NCI-H2227 (cell line): ENCODE results near the gene ZNF385B.

Experiments
- DNase-seq: peaks from one replicate; lab custom pipeline; 2025; ENCODE audit not compliant: unreplicated experiment; lab: John Stamatoyannopoulos, UW

Gene ZNF385B

DNA sequence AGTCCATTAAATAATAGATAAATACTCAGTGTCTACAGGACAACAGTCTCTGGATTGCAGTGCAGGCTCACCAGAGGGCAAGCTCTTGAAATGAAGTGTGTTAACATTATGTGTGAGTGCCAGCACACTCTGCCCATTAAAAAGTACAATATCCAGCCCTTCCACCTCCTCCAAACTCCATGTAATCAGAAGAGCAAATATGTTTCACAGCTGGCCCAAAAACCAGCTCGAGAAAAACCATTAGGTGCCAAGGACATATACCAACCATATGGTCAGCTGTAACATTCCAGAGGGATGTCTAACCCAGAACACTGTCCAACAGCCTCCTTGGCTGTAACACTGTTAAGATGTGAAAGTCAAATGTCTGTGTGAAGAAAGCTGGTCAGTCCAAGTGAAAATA, 112.2 kb downstream of the ZNF385B start:
- DNase-seq: no peak

- no peak for DNase-seq
These were observed 114.4 kb downstream of the ZNF385B start for GRCh38 chr2:179746981-179747380.

DNA sequence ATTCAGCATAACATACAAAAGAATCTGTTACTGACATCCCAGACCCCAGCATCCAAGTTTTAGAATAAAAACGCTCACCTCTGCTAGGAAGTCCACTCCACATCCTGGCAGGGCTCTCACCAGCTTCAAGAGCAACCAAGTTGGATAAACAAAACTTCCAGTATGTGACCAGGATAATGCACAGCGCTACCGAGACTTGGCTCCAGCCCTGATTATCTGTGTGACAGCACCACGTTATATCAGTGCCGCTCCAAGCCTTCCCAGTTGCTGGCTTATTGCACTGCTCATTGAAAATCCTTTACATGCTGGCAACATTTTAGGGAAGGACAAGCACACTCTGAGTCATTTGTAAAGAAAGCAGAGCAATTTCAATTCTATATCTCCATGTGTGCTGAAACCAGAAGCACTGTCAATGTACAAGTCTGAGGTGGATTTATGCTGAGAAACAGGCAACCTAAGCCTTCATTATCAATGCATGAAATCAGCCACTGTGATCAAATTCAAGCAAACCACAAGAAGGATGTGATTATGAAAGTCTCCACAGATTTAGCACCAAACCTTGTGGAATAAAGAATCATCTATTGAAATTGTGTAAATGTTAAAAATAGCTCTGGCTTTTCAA, 115.7 kb downstream of the ZNF385B start:
- DNase-seq: peak; percentile 17

- no peak for DNase-seq
These were observed 117.0 kb downstream of the ZNF385B start for GRCh38 chr2:179744401-179744800.

GRCh38 chr2:179741317-179741716, 120.1 kb downstream of the ZNF385B start:
- DNase-seq: no peak

GRCh38 chr2:179729966-179730365, 131.4 kb downstream of the ZNF385B start:
- DNase-seq: no peak

- no peak for DNase-seq
These were observed 134.8 kb downstream of the ZNF385B start for GRCh38 chr2:179726461-179727180.

DNA sequence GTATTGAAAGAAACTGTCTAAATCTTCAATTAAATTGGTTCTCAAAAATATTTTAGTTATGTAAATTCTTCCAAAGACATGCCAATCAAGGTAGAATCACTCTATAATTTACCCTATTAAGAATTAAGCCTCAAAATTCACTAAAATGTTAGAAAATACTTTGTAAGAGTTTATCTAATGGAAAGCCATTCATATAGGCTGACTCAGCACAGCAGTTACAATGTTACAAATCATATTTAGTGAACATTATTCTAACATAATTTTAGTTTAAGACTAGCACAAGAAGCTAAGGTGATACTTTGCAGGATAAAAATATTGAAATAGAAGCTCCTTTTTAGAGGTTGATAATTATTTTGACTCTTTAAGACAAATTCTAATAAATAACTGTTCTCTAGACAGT, 137.0 kb downstream of the ZNF385B start:
- DNase-seq: no peak

GRCh38 chr2:179720173-179720772, 141.1 kb downstream of the ZNF385B start:
- DNase-seq: no peak

DNA sequence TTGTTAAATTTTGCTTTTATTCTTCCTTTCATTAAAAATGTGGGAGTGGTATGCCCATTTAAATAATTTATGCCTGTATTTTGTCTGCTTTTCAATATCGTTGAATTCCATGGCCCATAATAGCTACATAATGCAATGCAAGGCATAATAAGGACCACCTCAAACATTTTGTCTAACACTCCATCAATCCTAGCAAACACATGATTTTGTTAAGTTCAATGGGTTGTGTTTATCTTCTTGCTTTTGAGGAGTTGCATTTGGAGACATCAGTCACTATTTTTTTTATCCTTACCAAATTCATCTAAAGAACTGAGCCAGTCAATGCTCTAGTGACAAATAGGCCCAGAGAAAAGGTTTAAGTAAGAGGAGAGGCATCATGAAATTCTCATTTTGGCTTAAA, 145.5 kb downstream of the ZNF385B start:
- no peak for DNase-seq

DNA sequence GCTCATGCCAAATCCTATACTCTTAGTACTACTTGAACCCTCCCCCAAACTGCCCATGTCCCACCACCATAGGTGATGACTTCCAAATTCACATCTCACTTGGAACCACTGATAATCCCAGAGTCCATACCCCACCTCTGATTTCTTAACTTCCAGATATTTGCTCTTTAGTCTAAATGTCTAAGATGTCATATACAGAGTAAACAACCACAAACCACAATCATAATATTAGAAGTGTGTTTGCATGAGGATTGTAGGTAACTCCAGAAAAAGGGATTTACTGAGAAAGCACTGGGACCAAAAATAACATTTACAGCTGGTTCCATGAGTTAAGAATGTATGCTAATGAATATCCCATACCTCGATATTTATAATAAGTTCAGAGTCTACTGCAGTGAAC, 146.2 kb downstream of the ZNF385B start:
- no peak for DNase-seq

GRCh38 chr2:179712825-179713224, 148.6 kb downstream of the ZNF385B start:
- DNase-seq: no peak

DNA sequence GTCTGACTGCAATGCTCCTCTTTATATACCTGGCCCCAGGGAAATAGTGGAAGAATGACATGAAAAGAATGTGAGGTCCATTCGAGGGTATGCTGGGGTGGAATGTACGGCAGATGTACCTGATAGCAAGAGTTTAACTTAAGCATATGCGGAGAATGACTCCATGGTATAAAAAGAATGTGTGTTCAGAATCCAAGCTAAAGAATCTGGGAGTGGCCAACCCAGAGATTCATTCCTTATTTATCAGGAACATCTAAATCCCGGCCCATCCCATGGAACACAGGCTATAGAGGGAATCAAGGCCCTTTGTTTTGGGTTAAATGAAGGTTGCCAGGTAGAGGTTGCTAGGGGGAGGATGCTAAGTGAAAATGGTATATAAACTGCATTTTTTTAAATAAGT, 150.0 kb downstream of the ZNF385B start:
- no peak for DNase-seq

DNA sequence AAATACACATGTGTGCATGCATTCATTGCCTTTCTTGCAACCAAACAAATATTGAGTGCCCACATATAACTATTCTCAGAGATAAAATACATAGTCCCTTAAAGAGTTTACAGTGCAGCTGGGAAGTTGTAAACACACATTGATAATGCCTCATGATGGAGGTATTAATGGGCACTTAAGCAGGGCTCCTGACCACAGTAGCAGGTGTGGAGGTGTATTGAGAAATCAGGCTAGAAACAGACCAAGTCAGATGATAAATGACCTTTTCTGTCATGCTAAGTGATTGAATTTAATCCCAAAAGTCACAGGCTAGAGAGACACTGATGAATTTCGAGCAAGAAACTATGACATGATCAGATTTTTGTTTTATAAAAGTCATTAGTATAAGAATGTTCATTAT, 157.7 kb downstream of the ZNF385B start:
- no peak for DNase-seq

DNA sequence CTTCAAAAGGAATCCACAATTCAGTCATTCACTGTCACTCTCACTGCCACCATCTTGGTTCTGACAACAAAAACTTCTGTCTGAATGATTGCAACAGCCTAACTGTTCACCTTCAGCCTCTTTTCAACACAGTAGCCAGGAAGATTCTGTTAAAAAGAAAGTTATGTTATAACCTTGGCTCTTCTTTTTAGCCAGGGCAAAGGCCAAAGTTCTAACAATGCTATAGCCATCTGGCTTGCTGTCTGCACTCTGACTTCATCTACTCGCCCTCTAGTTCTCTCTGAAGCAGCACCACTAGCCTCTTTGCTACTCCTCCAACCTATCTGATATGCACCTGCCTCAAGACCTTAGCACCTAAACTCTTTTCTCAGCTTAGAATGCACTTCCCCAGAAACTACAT, 158.5 kb downstream of the ZNF385B start:
- no peak for DNase-seq

GRCh38 chr2:179701524-179702110, 159.8 kb downstream of the ZNF385B start:
- DNase-seq: no peak

GRCh38 chr2:179695486-179695885, 165.9 kb downstream of the ZNF385B start:
- DNase-seq: no peak

DNA sequence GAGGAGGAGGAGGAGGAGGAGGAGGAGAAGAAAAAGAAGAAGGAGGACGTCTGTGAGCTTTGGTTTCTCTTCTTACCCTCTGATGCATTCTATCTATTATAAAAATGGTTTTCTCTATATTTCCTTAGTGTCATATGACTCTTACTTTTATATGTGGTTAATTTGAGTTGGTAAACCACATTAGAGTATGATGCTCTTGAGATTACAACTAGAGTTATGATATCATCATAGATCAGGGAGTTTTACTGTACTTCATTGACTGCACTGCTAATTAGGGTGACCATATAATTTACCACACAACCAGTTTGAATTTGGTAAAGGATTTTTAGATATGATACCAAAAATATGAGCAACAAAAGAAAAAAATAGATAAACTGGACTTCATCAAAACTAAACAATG, 166.4 kb downstream of the ZNF385B start:
- DNase-seq: no peak

DNA sequence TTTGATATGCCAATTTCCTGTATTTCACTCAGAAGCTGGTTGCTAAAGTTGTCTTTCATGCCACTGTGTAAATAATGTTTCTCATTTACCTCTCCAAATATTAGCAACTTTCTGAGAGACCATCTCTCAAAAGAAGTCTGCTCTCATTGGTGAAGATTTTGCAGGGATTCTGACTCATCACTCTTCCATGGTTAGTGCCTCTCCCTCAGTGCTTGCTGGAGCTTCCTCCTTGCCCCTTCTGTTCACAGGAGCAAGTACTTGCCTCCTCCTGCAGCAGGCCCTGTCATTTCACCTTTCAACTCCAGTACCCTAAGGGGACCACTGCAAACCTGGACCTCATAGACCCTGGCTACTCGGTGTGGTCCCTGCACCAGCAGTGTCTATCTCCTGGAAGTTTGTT, 168.8 kb downstream of the ZNF385B start:
- no peak for DNase-seq

DNA sequence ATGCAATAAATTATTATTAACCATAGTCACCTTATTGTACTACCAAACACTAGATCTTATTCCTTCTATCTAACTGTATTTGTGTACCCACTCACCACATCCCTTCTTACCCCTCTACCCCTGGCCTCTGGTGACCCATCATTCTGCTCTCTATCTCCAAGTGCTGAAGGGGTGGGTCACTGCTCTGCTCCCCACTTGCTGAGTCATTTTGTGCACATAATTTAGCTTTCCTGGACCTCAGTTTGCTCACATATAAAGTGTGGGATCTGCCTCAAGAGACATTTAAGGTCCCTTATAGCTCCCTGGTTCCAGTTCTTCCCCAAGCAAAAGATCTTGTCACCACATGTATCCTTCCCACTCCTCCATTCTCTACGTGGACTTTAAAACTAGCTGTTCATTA, 169.4 kb downstream of the ZNF385B start:
- DNase-seq: no peak

DNA sequence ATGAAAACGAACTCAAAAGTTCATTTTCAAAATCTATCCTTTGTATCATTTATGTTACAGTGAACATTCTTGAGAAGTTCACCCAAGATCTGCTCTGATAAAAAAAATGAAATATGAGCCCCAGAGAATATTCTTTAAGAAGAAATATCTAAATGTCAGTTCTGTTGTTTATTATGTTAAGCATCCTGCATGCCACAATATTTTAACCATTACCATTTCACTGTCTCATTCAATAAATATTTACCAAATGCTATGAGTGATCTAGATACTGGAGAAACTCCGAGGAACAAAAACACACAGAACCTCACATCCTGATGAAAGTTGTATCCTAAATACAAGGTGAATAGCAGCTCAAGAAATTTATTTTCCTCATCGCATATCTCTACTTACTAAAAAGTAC, 170.2 kb downstream of the ZNF385B start:
- DNase-seq: no peak

DNA sequence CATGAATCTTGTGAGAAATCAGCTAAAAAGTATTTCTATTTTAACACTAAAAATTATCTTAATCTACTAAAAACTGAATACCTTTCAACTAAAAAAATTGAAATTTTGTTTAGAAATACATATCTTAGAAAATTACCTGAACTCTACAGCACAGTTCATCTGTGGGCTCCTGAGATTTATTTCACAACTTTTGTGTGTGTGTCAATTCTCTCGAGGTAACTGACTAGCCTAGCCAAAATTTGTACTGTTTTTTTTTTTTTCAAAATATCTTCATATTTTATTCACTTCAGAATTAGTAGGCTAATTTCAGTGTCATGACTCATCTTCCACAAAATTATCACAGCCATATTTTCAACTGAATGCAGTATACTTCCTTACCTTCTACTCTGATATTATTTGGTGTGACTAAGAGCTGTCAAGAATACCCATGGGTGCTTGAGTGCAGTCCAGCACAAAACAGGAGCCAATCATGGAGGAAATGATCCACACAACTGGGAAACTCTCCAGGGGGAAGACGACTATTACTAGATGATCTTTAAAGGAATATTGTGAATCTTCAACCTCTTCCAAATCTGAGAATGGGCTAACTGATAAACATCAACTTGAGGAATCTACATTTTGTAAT, 174.6 kb downstream of the ZNF385B start:
- DNase-seq: no peak
